Measurements from ENCODE around the gene FGB. TPM values are rescaled to one million over a fixed set of nuclear protein-coding genes. Genes with fewer than 3 reads are reported as not detected.

Gene FGB
- total and polyA plus RNA-seq, 2 experiments from 2014 or later, result not detected

DNA sequence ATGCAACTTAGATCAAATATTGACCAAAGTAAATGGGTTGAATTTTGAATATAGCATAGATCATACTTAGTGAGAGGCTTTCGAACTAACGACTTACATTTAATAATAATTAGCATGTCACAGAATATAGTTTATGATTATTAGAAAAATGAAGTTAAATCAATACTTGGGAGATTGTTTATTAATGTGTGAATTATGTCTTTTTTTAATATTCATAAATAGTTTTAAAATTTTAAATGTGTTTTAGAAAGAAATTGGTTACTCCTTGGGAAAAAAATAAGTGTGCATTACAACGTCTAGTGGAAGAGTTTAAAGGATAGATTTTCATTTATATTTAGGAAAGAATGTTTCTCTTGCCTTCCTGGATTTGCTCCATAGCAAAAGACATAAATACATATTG lies 20.4 kb downstream of the FGB start:
- Mint-ChIP-seq H3K4me1 (no peaks in the 10 kb centered on the region), H3K27ac (no peak overlapping the region), H3K9me3 (no peaks in the 10 kb centered on the region), H3K27me3 (ENCODE audit: insufficient read depth, low read depth, poor library complexity) (peaks cover 3% of the 10 kb centered on the region), H3K36me3 (ENCODE audit: low read depth) (no peaks in the 10 kb centered on the region), H3K4me3 (no peak overlapping the region)
- no peak for DNase-seq (ENCODE audit: low spot score)
- H3K79me2 ChIP-seq (replicated peaks; ENCODE audit: insufficient read depth), result no peaks in the 10 kb centered on the region
- H3K27me3 ChIP-seq (ENCODE audit: insufficient read depth), result no peaks in the 10 kb centered on the region
- H4K20me1 ChIP-seq (replicated peaks; ENCODE audit: insufficient read depth), result no peaks in the 10 kb centered on the region
- H3K4me1 ChIP-seq (ENCODE audit: insufficient read depth), result no peaks in the 10 kb centered on the region
- H2AFZ ChIP-seq, result no peak overlapping the region
- H3F3A ChIP-seq (replicated peaks; ENCODE audit: low read depth), result no peaks in the 10 kb centered on the region
- TF ChIP-seq JUNB (IDR thresholded peaks at IDR 0.05; ENCODE audit: unreplicated experiment) (no peak), STAT1 (IDR thresholded peaks at IDR 0.05; ENCODE audit: unreplicated experiment) (no peak), ZNF114 (CRISPR knock-in tag; IDR thresholded peaks at IDR 0.05) (no peak), ZNF331 (CRISPR knock-in tag; IDR thresholded peaks at IDR 0.05; ENCODE audit: low read depth) (no peak), EZH2phosphoT487 (IDR thresholded peaks at IDR 0.05; ENCODE audit: unreplicated experiment) (no peak), CREB1 (CRISPR knock-in tag; IDR thresholded peaks at IDR 0.05; ENCODE audit: low read depth) (no peak), POLR2AphosphoS5 (IDR thresholded peaks at IDR 0.05; ENCODE audit: low read depth) (no peak), NANOG (IDR thresholded peaks at IDR 0.05; ENCODE audit: borderline replicate concordance) (no peak)
- TF ChIP-seq, protein P1, sequence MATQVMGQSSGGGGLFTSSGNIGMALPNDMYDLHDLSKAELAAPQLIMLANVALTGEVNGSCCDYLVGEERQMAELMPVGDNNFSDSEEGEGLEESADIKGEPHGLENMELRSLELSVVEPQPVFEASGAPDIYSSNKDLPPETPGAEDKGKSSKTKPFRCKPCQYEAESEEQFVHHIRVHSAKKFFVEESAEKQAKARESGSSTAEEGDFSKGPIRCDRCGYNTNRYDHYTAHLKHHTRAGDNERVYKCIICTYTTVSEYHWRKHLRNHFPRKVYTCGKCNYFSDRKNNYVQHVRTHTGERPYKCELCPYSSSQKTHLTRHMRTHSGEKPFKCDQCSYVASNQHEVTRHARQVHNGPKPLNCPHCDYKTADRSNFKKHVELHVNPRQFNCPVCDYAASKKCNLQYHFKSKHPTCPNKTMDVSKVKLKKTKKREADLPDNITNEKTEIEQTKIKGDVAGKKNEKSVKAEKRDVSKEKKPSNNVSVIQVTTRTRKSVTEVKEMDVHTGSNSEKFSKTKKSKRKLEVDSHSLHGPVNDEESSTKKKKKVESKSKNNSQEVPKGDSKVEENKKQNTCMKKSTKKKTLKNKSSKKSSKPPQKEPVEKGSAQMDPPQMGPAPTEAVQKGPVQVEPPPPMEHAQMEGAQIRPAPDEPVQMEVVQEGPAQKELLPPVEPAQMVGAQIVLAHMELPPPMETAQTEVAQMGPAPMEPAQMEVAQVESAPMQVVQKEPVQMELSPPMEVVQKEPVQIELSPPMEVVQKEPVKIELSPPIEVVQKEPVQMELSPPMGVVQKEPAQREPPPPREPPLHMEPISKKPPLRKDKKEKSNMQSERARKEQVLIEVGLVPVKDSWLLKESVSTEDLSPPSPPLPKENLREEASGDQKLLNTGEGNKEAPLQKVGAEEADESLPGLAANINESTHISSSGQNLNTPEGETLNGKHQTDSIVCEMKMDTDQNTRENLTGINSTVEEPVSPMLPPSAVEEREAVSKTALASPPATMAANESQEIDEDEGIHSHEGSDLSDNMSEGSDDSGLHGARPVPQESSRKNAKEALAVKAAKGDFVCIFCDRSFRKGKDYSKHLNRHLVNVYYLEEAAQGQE (IDR thresholded peaks at IDR 0.05; ENCODE audit: unreplicated experiment), result no peak
- TF ChIP-seq, protein P2, sequence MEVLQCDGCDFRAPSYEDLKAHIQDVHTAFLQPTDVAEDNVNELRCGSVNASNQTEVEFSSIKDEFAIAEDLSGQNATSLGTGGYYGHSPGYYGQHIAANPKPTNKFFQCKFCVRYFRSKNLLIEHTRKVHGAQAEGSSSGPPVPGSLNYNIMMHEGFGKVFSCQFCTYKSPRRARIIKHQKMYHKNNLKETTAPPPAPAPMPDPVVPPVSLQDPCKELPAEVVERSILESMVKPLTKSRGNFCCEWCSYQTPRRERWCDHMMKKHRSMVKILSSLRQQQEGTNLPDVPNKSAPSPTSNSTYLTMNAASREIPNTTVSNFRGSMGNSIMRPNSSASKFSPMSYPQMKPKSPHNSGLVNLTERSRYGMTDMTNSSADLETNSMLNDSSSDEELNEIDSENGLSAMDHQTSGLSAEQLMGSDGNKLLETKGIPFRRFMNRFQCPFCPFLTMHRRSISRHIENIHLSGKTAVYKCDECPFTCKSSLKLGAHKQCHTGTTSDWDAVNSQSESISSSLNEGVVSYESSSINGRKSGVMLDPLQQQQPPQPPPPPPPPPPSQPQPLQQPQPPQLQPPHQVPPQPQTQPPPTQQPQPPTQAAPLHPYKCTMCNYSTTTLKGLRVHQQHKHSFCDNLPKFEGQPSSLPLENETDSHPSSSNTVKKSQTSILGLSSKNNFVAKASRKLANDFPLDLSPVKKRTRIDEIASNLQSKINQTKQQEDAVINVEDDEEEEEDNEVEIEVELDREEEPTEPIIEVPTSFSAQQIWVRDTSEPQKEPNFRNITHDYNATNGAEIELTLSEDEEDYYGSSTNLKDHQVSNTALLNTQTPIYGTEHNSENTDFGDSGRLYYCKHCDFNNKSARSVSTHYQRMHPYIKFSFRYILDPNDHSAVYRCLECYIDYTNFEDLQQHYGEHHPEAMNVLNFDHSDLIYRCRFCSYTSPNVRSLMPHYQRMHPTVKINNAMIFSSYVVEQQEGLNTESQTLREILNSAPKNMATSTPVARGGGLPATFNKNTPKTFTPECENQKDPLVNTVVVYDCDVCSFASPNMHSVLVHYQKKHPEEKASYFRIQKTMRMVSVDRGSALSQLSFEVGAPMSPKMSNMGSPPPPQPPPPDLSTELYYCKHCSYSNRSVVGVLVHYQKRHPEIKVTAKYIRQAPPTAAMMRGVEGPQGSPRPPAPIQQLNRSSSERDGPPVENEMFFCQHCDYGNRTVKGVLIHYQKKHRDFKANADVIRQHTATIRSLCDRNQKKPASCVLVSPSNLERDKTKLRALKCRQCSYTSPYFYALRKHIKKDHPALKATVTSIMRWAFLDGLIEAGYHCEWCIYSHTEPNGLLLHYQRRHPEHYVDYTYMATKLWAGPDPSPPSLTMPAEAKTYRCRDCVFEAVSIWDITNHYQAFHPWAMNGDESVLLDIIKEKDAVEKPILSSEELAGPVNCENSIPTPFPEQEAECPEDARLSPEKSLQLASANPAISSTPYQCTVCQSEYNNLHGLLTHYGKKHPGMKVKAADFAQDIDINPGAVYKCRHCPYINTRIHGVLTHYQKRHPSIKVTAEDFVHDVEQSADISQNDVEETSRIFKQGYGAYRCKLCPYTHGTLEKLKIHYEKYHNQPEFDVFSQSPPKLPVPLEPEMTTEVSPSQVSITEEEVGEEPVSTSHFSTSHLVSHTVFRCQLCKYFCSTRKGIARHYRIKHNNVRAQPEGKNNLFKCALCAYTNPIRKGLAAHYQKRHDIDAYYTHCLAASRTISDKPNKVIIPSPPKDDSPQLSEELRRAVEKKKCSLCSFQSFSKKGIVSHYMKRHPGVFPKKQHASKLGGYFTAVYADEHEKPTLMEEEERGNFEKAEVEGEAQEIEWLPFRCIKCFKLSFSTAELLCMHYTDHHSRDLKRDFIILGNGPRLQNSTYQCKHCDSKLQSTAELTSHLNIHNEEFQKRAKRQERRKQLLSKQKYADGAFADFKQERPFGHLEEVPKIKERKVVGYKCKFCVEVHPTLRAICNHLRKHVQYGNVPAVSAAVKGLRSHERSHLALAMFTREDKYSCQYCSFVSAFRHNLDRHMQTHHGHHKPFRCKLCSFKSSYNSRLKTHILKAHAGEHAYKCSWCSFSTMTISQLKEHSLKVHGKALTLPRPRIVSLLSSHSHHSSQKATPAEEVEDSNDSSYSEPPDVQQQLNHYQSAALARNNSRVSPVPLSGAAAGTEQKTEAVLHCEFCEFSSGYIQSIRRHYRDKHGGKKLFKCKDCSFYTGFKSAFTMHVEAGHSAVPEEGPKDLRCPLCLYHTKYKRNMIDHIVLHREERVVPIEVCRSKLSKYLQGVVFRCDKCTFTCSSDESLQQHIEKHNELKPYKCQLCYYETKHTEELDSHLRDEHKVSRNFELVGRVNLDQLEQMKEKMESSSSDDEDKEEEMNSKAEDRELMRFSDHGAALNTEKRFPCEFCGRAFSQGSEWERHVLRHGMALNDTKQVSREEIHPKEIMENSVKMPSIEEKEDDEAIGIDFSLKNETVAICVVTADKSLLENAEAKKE (CRISPR knock-in tag; IDR thresholded peaks at IDR 0.05), result no peak
- TF ChIP-seq, protein P3, sequence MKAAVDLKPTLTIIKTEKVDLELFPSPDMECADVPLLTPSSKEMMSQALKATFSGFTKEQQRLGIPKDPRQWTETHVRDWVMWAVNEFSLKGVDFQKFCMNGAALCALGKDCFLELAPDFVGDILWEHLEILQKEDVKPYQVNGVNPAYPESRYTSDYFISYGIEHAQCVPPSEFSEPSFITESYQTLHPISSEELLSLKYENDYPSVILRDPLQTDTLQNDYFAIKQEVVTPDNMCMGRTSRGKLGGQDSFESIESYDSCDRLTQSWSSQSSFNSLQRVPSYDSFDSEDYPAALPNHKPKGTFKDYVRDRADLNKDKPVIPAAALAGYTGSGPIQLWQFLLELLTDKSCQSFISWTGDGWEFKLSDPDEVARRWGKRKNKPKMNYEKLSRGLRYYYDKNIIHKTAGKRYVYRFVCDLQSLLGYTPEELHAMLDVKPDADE (IDR thresholded peaks at IDR 0.05), result no peak
- TF ChIP-seq, protein P4, sequence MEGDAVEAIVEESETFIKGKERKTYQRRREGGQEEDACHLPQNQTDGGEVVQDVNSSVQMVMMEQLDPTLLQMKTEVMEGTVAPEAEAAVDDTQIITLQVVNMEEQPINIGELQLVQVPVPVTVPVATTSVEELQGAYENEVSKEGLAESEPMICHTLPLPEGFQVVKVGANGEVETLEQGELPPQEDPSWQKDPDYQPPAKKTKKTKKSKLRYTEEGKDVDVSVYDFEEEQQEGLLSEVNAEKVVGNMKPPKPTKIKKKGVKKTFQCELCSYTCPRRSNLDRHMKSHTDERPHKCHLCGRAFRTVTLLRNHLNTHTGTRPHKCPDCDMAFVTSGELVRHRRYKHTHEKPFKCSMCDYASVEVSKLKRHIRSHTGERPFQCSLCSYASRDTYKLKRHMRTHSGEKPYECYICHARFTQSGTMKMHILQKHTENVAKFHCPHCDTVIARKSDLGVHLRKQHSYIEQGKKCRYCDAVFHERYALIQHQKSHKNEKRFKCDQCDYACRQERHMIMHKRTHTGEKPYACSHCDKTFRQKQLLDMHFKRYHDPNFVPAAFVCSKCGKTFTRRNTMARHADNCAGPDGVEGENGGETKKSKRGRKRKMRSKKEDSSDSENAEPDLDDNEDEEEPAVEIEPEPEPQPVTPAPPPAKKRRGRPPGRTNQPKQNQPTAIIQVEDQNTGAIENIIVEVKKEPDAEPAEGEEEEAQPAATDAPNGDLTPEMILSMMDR (conservative IDR thresholded peaks at IDR 0.05; ENCODE audit: low read depth in 2 of 2), result no peak
- ATAC-seq, result no peak
- H3K9me2 ChIP-seq (ENCODE audit: insufficient read depth), result no peaks in the 10 kb centered on the region; the same call in 1 of the 2 replicates
- no peak overlapping the region for H3K4me3 ChIP-seq
- no peaks in the 10 kb centered on the region for H3K36me3 ChIP-seq (ENCODE audit: insufficient read depth)
- no peak overlapping the region for H3K27ac ChIP-seq (ENCODE audit: low read depth)
- H3K4me2 ChIP-seq, result no peak overlapping the region

All from GM23338 (cell line).